Measurements from ENCODE around the gene TRIM44. TPM values are rescaled to one million over a fixed set of nuclear protein-coding genes. Genes with fewer than 3 reads are reported as not detected.
"Not testable (repeated sequence)": the region's sequence is repeated elsewhere in the genome, so short reads cannot be mapped to it uniquely, and the experiment has no call there.

Gene TRIM44
- total RNA-seq, 1 donor from 2014 or later, result 9.7 TPM

- DNase-seq (ENCODE audit: low read depth) (no peak), FAIRE-seq (no peak)
These were observed 109.1 kb downstream of the TRIM44 start for GRCh38 chr11:35771722-35772121.

GRCh38 chr11:35777241-35777640 lies 114.7 kb downstream of the TRIM44 start:
- not testable (repeated sequence) for H3K4me3 ChIP-seq (ENCODE audit: low read depth, low read length); H3K36me3 ChIP-seq (ENCODE audit: control insufficient read depth, insufficient read depth, low read length); H3K27me3 ChIP-seq (ENCODE audit: control insufficient read depth, insufficient read depth, low read length); FAIRE-seq; DNase-seq (ENCODE audit: low read depth)

More at GRCh38 chr11:35771722-35772121, 109.1 kb downstream of the TRIM44 start:
- H3K36me3 ChIP-seq (ENCODE audit: control insufficient read depth, insufficient read depth, low read length), result no peaks in the 10 kb centered on the region
- no peak for TF ChIP-seq CTCF (IDR thresholded peaks at IDR 0.05; ENCODE audit: insufficient read depth, low read length, severe bottlenecking)
- H3K4me3 ChIP-seq (ENCODE audit: low read depth, low read length), result no peak overlapping the region
- H3K27me3 ChIP-seq (ENCODE audit: control insufficient read depth, insufficient read depth, low read length), result no peaks in the 10 kb centered on the region

DNA sequence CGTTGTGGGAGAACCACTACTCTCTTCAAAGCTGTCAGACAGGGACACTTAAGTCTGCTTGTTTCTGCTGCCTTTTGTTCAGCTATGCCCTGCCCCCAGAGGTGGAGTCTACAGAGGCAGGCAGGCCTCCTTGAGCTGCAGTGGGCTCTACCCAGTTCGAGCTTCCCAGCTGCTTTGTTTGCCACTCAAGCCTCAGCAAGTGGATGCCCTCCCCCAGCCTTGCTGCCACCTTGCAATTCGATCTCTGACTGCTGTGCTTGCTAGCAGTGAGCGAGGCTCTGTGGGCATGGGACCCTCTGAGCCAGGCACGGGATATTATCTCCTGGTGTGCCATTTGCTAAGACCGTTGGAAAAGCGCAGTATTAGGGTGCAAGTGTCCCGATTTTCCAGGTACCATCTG lies 116.4 kb downstream of the TRIM44 start:
- FAIRE-seq; H3K27me3 ChIP-seq (ENCODE audit: control insufficient read depth, insufficient read depth, low read length); DNase-seq (ENCODE audit: low read depth); H3K36me3 ChIP-seq (ENCODE audit: control insufficient read depth, insufficient read depth, low read length); H3K4me3 ChIP-seq (ENCODE audit: low read depth, low read length): not testable (repeated sequence)

DNA sequence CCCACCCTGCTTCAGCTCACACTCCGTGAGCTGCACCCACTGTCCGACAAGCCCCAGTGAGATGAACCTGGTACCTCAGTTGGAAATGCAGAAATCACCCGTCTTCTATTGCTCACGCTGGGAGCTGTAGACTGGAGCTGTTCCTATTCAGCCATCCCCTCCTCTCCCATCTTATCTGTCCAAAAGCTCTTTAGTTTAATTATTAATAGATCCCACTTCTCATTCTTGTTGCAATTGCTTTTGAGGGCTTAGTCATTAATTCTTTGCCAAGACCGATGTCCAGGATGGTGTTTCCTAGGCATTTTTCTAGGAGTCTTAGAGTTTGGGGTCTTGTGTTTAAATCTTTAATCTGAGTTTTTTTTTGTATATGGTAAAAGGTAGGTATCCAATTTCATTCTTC lies 116.8 kb downstream of the TRIM44 start:
- no peaks in the 10 kb centered on the region for H3K36me3 ChIP-seq (ENCODE audit: control insufficient read depth, insufficient read depth, low read length)
- DNase-seq (ENCODE audit: low read depth), result no peak
- no peak for FAIRE-seq
- no peak overlapping the region for H3K4me3 ChIP-seq (ENCODE audit: low read depth, low read length)
- TF ChIP-seq CTCF (IDR thresholded peaks at IDR 0.05; ENCODE audit: insufficient read depth, low read length, severe bottlenecking), result no peak
- no peaks in the 10 kb centered on the region for H3K27me3 ChIP-seq (ENCODE audit: control insufficient read depth, insufficient read depth, low read length)

DNA sequence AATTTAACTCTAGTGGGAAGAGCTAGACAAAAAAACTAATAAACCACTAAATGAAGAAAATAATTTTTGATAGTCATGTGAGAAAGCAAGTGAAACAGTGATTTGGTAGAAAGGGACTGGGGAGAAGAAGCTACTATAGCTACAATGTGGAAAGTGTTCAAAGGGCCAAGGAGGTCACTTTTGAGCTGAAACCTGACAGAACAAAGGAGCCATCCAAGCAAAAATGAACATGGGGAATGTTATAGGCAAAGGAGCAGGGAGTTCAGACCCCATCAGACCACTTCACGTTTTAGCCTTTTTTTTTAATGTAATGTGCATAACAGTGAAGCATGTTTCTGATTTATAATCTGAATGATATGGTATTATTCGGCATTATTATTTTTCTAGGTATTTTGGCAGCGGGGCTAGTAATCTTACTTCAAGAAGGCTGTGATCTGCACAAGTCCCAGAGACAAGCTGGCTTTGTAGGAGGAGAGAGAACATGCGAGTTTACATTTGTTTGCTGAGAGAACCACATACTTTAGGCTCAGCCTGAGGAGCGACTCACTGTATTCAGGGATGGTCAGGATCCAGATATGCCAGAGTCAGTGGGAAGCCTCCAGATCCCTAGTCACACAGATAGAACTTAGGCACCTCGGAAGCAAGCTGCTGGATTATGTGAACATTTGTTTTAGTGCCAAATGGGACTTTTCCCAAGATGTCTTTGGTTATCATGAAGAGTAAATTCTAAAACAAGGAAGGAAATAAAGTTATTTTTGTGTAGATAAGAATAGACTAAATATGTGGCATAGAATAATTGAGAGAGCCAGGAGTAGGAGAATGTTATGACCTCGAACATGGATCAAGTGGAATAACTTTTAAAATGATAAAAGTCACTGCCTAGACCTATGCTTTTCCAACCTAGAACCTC lies 118.6 kb downstream of the TRIM44 start:
- Histone ChIP-seq H3K4me3 (ENCODE audit: low read depth, low read length) (no peak overlapping the region), H3K36me3 (ENCODE audit: control insufficient read depth, insufficient read depth, low read length) (no peaks in the 10 kb centered on the region), H3K27me3 (ENCODE audit: control insufficient read depth, insufficient read depth, low read length) (no peaks in the 10 kb centered on the region)
- DNase-seq (ENCODE audit: low read depth) (peak; percentile 47), FAIRE-seq (no peak)
- TF ChIP-seq CTCF (IDR thresholded peaks at IDR 0.05; ENCODE audit: insufficient read depth, low read length, severe bottlenecking), result no peak

DNA sequence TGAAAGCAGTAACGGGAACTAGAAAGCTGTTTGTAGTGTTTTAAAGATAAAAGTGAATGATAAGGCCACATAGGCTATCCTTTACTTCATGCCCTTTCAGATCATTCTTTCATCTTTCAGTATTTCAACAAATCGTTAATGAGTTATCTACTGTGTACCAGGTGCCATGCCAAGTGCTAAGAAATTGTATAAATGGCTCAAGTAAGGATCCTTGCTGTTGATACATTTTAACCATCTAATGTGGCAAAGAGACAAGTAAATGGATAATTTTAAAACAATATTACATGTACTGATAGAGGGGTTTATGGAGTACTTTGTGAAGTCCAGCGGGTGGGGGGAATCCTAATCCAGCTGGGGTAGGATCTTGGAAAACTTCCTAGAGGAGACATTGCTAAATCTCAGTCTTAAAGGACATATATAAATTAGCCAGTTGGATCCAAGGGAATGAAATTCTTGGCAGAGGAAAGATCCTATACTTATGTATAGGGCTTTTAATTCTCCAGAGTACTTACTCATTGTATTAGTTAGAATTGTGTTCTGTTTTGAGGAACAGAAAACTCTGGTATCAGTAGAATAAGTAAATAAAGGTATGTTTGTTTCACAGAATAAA lies 119.4 kb downstream of the TRIM44 start:
- DNase-seq (ENCODE audit: low read depth), result no peak
- FAIRE-seq, result no peak

More for the DNA sequence above, 119.4 kb downstream of the TRIM44 start:
- no peak for TF ChIP-seq CTCF (IDR thresholded peaks at IDR 0.05; ENCODE audit: insufficient read depth, low read length, severe bottlenecking)
- no peaks in the 10 kb centered on the region for H3K36me3 ChIP-seq (ENCODE audit: control insufficient read depth, insufficient read depth, low read length)
- H3K4me3 ChIP-seq (ENCODE audit: low read depth, low read length), result no peak overlapping the region
- no peaks in the 10 kb centered on the region for H3K27me3 ChIP-seq (ENCODE audit: control insufficient read depth, insufficient read depth, low read length)
